Heart left ventricle (tissue), 13 donors: ENCODE measurements around the gene RNF150.

Experiments
- CTCF ChIP-seq, 12 donors: fragments of 200-600 bp; sonication (generic) in 4 of 12; IDR thresholded peaks; one replicate each; pipeline versions ENCODE4 v1.5.0 to v1.8.0; 2018 to 2022; ENCODE audit warnings: antibody characterized with exemption in 12 of 12, mild to moderate bottlenecking in 5 of 12
- POLR2A ChIP-seq, 2 donors: fragments of 450-650 bp; IDR thresholded peaks; one replicate each; pipeline ENCODE4 v1.6.1; 2017; ENCODE audit warnings: antibody characterized with exemption in 2 of 2, mild to moderate bottlenecking in 2 of 2, moderate library complexity in 2 of 2
- donor health status: ischemic (EF 13 %, LVEDD 7.1; RV severe dilation, severe dysfunction).
- donor health status: DM: no; HTN: yes; CAD: no.
- donor health status: DM: no; HTN: no; CAD: no.
- donor health status: ischemic (EF 25% LVEDD 6.9; RV normal size, moderate dysfunction).
- donor health status: ischemic (EF 25% LVEDD 5.7; RV mildly dilated, moderate dysfunction).
- donor health status: ischemic (EF 35%, LVEDD 5.7; RV mildly dilated, moderate dysfunction).
- donor health status: nonischemic (EF 11% LVEDD 7.7; RV severe dilation, severe dysfunction).
- donor health status: DM: yes; HTN: yes; CAD: no.
- donor health status: PGD.
- donor health status: ischemic (EF 29% LVEDD 5.4; RV normal size, mild dysfunction).
- donor health status: nonischemic (EF 23%, LVEDD 6.1; RV moderate dilation, normal function).

DNA sequence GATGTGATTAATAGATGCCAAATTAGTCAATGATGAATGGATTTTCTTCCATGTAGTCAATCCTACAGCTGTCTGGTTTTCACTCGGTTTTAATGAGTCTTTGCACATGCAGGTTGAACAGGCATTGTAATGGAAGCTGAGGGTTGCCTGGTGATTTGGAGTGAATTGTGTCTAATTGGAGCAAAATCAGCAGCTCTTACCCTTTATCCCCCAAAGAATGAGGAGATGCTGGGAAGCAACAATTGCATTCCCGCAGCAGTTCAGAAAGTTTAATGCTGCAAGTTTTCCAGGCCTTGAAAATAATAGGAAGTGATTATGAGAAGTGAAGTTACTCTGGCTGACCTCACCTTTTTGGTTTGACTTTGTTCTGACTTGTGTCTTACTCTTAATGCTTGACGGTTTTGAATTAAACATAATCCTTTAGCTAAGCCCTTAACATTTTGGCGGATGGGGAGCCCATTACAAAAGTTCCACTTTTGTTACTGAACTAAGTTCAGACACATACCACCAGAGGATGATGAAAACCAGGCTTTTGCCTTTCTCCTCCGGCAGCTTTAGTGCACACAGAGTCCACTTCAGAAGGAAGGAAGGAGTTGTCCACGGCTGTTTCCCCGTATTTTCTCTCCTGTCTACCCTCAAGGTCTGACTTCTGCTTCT is 298.3 kb downstream of the RNF150 start:
- no peak for TF ChIP-seq CTCF (IDR thresholded peaks at IDR 0.05)
- no peak for TF ChIP-seq POLR2A (IDR thresholded peaks at IDR 0.05)
